H1 (cell line): ENCODE measurements around the gene PSME2. TPM values are rescaled to one million over a fixed set of nuclear protein-coding genes. Genes with fewer than 3 reads are reported as not detected.

Experiments
- CTCF ChIA-PET: fragments of 300-600 bp; sonication (Branson Sonifier 250); formaldehyde crosslinking; loops from one replicate; lab custom pipeline; 2021; ENCODE audit not compliant: partially characterized antibody; lab: Charles Lee
- POLR2A ChIA-PET: fragments of 300-600 bp; sonication (Branson Sonifier 250); formaldehyde crosslinking; loops from one replicate; lab custom pipeline; 2021; ENCODE audit warnings: inconsistent platforms; ENCODE audit not compliant: partially characterized antibody; lab: Charles Lee
- DNase-seq, 2 experiments: peaks; one replicate each; pipeline versions ENCODE4 v3.0.0 to v3.0.0-alpha.2; 2010 to 2022; ENCODE audit warnings: low spot score in 2 of 2, low read depth in 1 of 2, mixed read lengths in 1 of 2
- FAIRE-seq: peaks from 2 replicates; lab custom pipeline; 2011; peaks lifted over from hg19 to GRCh38; lab: Jason Lieb, UNC
- H2AFZ ChIP-seq: 2 replicates; pipeline ENCODE4 v1.8.1; 2012; ENCODE audit warnings: low read length, inconsistent platforms
- H2AK5ac ChIP-seq: 2 replicates; pipeline ENCODE4 v1.6.1; 2013; ENCODE audit warnings: low read depth, low read length
- H2BK120ac ChIP-seq: replicated peaks from 2 replicates; pipeline ENCODE3; 2013; ENCODE audit warnings: low read depth, low read length, inconsistent platforms
- H2BK12ac ChIP-seq: 2 replicates; pipeline ENCODE4 v1.6.1; 2013; ENCODE audit warnings: low read depth, low read length
- H2BK15ac ChIP-seq: 2 replicates; pipeline ENCODE4 v1.6.1; 2013; ENCODE audit warnings: low read length
- H2BK20ac ChIP-seq: 2 replicates; pipeline ENCODE4 v1.6.1; 2013; ENCODE audit warnings: low read length
- H2BK5ac ChIP-seq: 2 replicates; pipeline ENCODE4 v1.6.1; 2013; ENCODE audit warnings: low read depth, low read length
- H3K14ac ChIP-seq: 2 replicates; pipeline ENCODE4 v1.6.1; 2013; ENCODE audit warnings: inconsistent platforms; ENCODE audit not compliant: insufficient read length
- H3K18ac ChIP-seq: 2 replicates; pipeline ENCODE4 v1.6.1; 2013; ENCODE audit warnings: low read length; ENCODE audit errors: extremely low read depth
- H3K23ac ChIP-seq: 2 replicates; pipeline ENCODE4 v1.6.1; 2013; ENCODE audit warnings: inconsistent platforms; ENCODE audit not compliant: insufficient read length
- H3K23me2 ChIP-seq: 2 replicates; pipeline ENCODE4 v1.6.1; 2013; ENCODE audit warnings: low read depth, low read length
- H3K27ac ChIP-seq: 2 replicates; pipeline ENCODE4 v1.6.1; 2011; ENCODE audit warnings: low read depth, low read length, inconsistent platforms
- H3K27me3 ChIP-seq, 4 experiments: replicated peaks in 1 of 4; 1 replicate in 1 of 4; 2 replicates in 3 of 4; pipeline versions ENCODE4 v1.6.1 to v1.8.1; 2011 to 2013; ENCODE audit warnings: low read length in 3 of 4, mild to moderate bottlenecking in 3 of 4, inconsistent platforms in 2 of 4, mixed read lengths in 2 of 4, moderate library complexity in 1 of 4; ENCODE audit not compliant: control insufficient read depth in 3 of 4, insufficient read depth in 3 of 4; ENCODE audit errors: extremely low read depth in 1 of 4
- H3K36me3 ChIP-seq, 4 experiments: 2 replicates each; pipeline versions ENCODE4 v1.6.1 to v1.8.1; 2011 to 2013; ENCODE audit warnings: mild to moderate bottlenecking in 4 of 4, low read length in 3 of 4, moderate library complexity in 2 of 4, control low read depth in 1 of 4, inconsistent platforms in 1 of 4; ENCODE audit not compliant: insufficient read depth in 4 of 4, control insufficient read depth in 2 of 4
- H3K4ac ChIP-seq: replicated peaks from 2 replicates; pipeline ENCODE3; 2013; ENCODE audit warnings: low read length, low read depth, mixed read lengths, inconsistent platforms; ENCODE audit not compliant: insufficient read length
- H3K4me1 ChIP-seq, 4 experiments: replicated peaks in 1 of 4; 1 replicate in 1 of 4; 2 replicates in 3 of 4; pipeline versions ENCODE4 v1.6.1 to v1.8.1; 2011 to 2013; ENCODE audit warnings: low read length in 3 of 4, inconsistent platforms in 2 of 4, mixed read lengths in 1 of 4; ENCODE audit not compliant: insufficient read depth in 4 of 4, control insufficient read depth in 3 of 4
- H3K4me2 ChIP-seq, 2 experiments: 2 replicates each; pipeline versions ENCODE4 v1.6.1 to v1.8.1; 2011 to 2013; ENCODE audit warnings: low read depth in 2 of 2, low read length in 2 of 2, control low read depth in 1 of 2, inconsistent platforms in 1 of 2, mild to moderate bottlenecking in 1 of 2; ENCODE audit not compliant: insufficient read depth in 1 of 2
- H3K4me3 ChIP-seq, 4 experiments: fragments of 200-600, 300-600 bp in 1 of 4; sonication (generic), shearing (Covaris generic), sonication (Bioruptor Twin) in 1 of 4; 2 replicates each; pipeline versions ENCODE4 v1.5.1 to v1.8.1; 2011 to 2016; ENCODE audit warnings: low read length in 4 of 4, low read depth in 3 of 4, control low read depth in 2 of 4, inconsistent platforms in 2 of 4, mild to moderate bottlenecking in 2 of 4, mixed read lengths in 1 of 4, moderate library complexity in 1 of 4; ENCODE audit not compliant: insufficient read depth in 2 of 4; ENCODE audit errors: extremely low read depth in 1 of 4
- H3K56ac ChIP-seq: replicated peaks from 2 replicates; pipeline ENCODE3; 2013; ENCODE audit warnings: low read depth, mild to moderate bottlenecking, mixed read lengths, low read length, inconsistent platforms; ENCODE audit not compliant: insufficient read length
- H3K79me1 ChIP-seq: 2 replicates; pipeline ENCODE4 v1.6.1; 2013; ENCODE audit warnings: low read depth, low read length, control low read depth
- H3K79me2 ChIP-seq, 2 experiments: 2 replicates each; pipeline versions ENCODE4 v1.6.1 to v1.8.1; 2012 to 2013; ENCODE audit warnings: low read length in 2 of 2, mild to moderate bottlenecking in 2 of 2, inconsistent platforms in 1 of 2; ENCODE audit not compliant: insufficient read depth in 2 of 2, control insufficient read depth in 1 of 2
- H3K9ac ChIP-seq, 4 experiments: replicated peaks in 1 of 4; 1 replicate in 1 of 4; 2 replicates in 3 of 4; pipeline versions ENCODE4 v1.6.1 to v1.8.1; 2011 to 2013; ENCODE audit warnings: low read depth in 3 of 4, low read length in 3 of 4, control low read depth in 2 of 4, mild to moderate bottlenecking in 2 of 4, moderate library complexity in 2 of 4, inconsistent platforms in 1 of 4; ENCODE audit errors: extremely low read depth in 1 of 4
- H3K9me3 ChIP-seq, 2 experiments: 2 replicates each; pipeline versions ENCODE4 v1.6.1 to v1.8.1; 2012 to 2013; ENCODE audit warnings: mild to moderate bottlenecking in 2 of 2, moderate library complexity in 2 of 2, control low read depth in 1 of 2, inconsistent platforms in 1 of 2, low read depth in 1 of 2, low read length in 1 of 2, mixed read lengths in 1 of 2; ENCODE audit not compliant: insufficient read depth in 2 of 2
- H4K20me1 ChIP-seq, 2 experiments: replicated peaks in 1 of 2; 2 replicates each; pipeline versions ENCODE3 to v1.8.1; 2011 to 2013; ENCODE audit warnings: inconsistent platforms in 2 of 2, low read length in 2 of 2, mild to moderate bottlenecking in 1 of 2; ENCODE audit not compliant: insufficient read depth in 2 of 2, control insufficient read depth in 1 of 2
- H4K5ac ChIP-seq: 2 replicates; pipeline ENCODE4 v1.6.1; 2013; ENCODE audit warnings: low read length, low read depth, mixed read lengths, inconsistent platforms; ENCODE audit not compliant: insufficient read length
- H4K8ac ChIP-seq: 2 replicates; pipeline ENCODE4 v1.8.0; 2013; ENCODE audit warnings: mild to moderate bottlenecking, moderate library complexity, low read length, inconsistent platforms; ENCODE audit not compliant: insufficient read depth; ENCODE audit errors: extremely low read depth
- H4K91ac ChIP-seq: replicated peaks from 2 replicates; pipeline ENCODE3; 2013; ENCODE audit warnings: low read length, mixed read lengths, inconsistent platforms; ENCODE audit not compliant: insufficient read length
- JUN ChIP-seq: IDR thresholded peaks from 2 replicates; pipeline ENCODE4 v1.6.1; 2011; ENCODE audit warnings: low read depth, mild to moderate bottlenecking, improper control_type of control experiment, low read length
- POLR2AphosphoS5 ChIP-seq: IDR thresholded peaks from 2 replicates; pipeline ENCODE4 v1.6.1; 2011; ENCODE audit warnings: low read depth, low read length
- RAD21 ChIP-seq, 2 experiments: IDR thresholded peaks in 1 of 2; conservative IDR thresholded peaks in 1 of 2; 2 replicates each; pipeline ENCODE4 v1.6.1; 2011; ENCODE audit warnings: low read depth in 2 of 2, low read length in 2 of 2, improper control_type of control experiment in 1 of 2, inconsistent platforms in 1 of 2, mild to moderate bottlenecking in 1 of 2, moderate library complexity in 1 of 2
- WGBS, 2 experiments: shearing (Covaris generic) in 1 of 2; methylation state at CpG; one replicate each; pipeline versions ENCODE4 v1.1.6 to v1.1.7; 2013 to 2015; ENCODE audit warnings: low lambda C conversion rate in 2 of 2, mixed read lengths in 2 of 2, inconsistent platforms in 1 of 2, low coverage in 1 of 2, missing lambda C conversion rate in 1 of 2; ENCODE audit not compliant: insufficient replicate concordance in 2 of 2, insufficient coverage in 1 of 2, insufficient read length in 1 of 2; ENCODE audit errors: extremely low coverage in 1 of 2, missing lambda C conversion rate in 1 of 2; 5-methylcytosine and 5-hydroxymethylcytosine counted together
- polyA plus RNA-seq, 7 experiments: library from polyadenylated mRNA; depleted of rRNA in 3 of 7; stranded (reverse) in 5 of 7; unstranded in 2 of 7; fragments of >200 nt in 5 of 7; fragments of 200-250 nt in 2 of 7; gene quantifications; 1 replicate in 5 of 7; 2 replicates in 1 of 7; 4 replicates in 1 of 7; pipeline versions ENCODE4 v1.2.1 to v1.2.3, GENCODE V29; 2011 to 2013; ENCODE audit warnings: missing spikeins in 2 of 7, mixed read lengths in 2 of 7
- total RNA-seq: library from RNA; stranded (reverse); fragmentation: NEBNext Ultra II Directional; extraction: Animal tissue kit (Norgen Biotek cat#: 25700); gene quantifications from 2 replicates; pipeline ENCODE4 v1.2.1, GENCODE V29; 2021

PSME2 gene
- total and polyA plus RNA-seq, 2 of the 8 experiments (the other 6 are each of a cell fraction or from before 2014, with no cell fraction given), result 71.8 to 111 TPM

DNA sequence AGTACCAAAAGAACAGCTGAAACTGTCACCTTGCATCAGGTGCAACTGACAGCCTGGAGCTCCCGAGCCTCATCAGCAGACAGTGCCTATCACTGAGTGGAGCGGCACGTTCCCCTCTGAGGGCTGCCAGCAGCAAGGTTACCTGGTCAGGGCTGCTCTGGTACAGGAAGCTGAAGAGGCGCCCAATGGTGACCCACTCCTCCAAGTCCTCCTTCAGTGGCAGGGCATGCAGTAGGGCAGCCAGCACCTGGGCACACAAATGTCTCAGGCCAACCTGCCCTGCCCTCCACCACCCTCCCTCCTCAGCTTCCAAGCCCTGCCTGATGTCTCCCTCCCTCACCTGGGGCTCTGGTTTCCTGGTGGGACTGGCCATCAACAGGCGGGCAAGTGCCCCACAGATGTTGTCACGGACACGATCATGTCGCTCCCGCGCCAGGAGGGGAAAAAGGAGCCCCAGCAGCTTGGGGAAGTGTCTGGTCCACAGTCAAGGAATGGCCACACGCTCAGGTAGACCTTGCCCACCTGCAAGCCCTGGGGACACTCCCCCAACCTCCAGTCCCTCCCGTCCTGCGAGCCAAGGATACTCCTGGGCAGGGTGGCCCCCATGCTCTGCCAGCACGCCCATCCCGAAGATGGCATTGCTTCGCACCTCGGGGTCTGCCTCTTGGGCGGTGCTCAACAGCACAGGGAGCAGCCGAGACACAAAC, 35.1 kb upstream of the PSME2 start:
- no peak for TF ChIP-seq RAD21 (IDR thresholded peaks at IDR 0.05 in 1 of 2, conservative IDR thresholded peaks at IDR 0.05 in 1 of 2; ENCODE audit: low read depth in 2 of 2, low read length in 2 of 2)
- no peak for TF ChIP-seq JUN
- TF ChIP-seq POLR2AphosphoS5, result 0 out of 2 replicates have a peak, but pooled peaks have one; percentile 24
- H3K18ac ChIP-seq, result no peak overlapping the region
- no peak overlapping the region for H3K4ac ChIP-seq
- no peak overlapping the region for H3K23ac ChIP-seq
- no peak overlapping the region for H3K56ac ChIP-seq
- no peak overlapping the region for H2BK20ac ChIP-seq
- H3K23me2 ChIP-seq, result no peaks in the 10 kb centered on the region
- peaks cover 26 to 79% (median 65%) of the 10 kb centered on the region in 4 experiments for H3K36me3 ChIP-seq
- H2BK5ac ChIP-seq, result no peak overlapping the region
- no peak overlapping the region for H2BK120ac ChIP-seq
- no peak overlapping the region for H3K9ac ChIP-seq
- no peak overlapping the region for H4K5ac ChIP-seq
- no peaks in the 10 kb centered on the region for H3K79me2 ChIP-seq
- DNase-seq (no peak), FAIRE-seq (no peak)
- no peak overlapping the region for H3K4me3 ChIP-seq
- no peak overlapping the region for H2BK15ac ChIP-seq
- H2AK5ac ChIP-seq, result no peak overlapping the region
- no peaks in the 10 kb centered on the region for H3K4me1 ChIP-seq
- ChIA-PET POLR2A (interaction anchor here (0.9 to 9.3 kb wide), 15 partner anchors 9 to 118 kb away, joined by 3 to 93 read pairs (median 4); partner anchors contain the start of genes CHMP4A, DHRS1, GMPR2 and IRF9), CTCF (interaction anchor here (1.3 to 1.6 kb wide), 3 partner anchors 21 to 127 kb away, joined by 5 to 7 read pairs (median 6); partner anchors contain the start of genes CIDEB and IRF9)
- H3K4me2 ChIP-seq, result no peak overlapping the region
- 88% methylated on average over 19 of the region's 19 CpGs; no CpG with 5 or more reads in 1 of the 2 experiments for WGBS, 2 experiments
- H3K27me3 ChIP-seq, result no peaks in the 10 kb centered on the region
- no peak overlapping the region for H3K14ac ChIP-seq
- H2BK12ac ChIP-seq, result no peak overlapping the region
- H4K8ac ChIP-seq, result no peak overlapping the region
- peaks cover 2 to 25% of the 10 kb centered on the region in 2 experiments for H4K20me1 ChIP-seq
- H3K9me3 ChIP-seq, result no peaks in the 10 kb centered on the region
- H4K91ac ChIP-seq, result no peak overlapping the region
- H3K79me1 ChIP-seq, result peaks cover 3% of the 10 kb centered on the region
- H2AFZ ChIP-seq, result no peak overlapping the region
- no peak overlapping the region for H3K27ac ChIP-seq
